Measurements from ENCODE around the gene SUSD6.

DNA sequence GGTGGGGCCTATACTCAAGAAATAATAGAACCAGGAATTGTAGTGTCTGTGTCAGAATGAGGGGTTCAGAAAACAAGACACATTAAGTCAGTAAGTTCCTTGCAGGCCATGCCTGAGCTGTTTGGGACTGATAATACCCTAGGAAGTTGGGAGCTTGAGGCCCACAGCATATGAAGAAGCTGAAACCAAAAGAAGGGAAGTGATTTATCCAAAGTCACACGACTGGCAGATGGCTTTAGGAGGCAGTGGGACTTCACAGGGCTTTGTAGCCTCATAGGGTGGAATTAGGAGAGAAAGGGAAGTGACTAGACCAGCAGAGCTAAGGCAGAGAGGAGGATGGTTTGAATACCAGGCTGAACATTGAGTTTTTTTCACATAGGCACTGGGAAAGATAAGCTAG lies 99.0 kb downstream of the SUSD6 start:
- TF ChIP-seq, protein P1, sequence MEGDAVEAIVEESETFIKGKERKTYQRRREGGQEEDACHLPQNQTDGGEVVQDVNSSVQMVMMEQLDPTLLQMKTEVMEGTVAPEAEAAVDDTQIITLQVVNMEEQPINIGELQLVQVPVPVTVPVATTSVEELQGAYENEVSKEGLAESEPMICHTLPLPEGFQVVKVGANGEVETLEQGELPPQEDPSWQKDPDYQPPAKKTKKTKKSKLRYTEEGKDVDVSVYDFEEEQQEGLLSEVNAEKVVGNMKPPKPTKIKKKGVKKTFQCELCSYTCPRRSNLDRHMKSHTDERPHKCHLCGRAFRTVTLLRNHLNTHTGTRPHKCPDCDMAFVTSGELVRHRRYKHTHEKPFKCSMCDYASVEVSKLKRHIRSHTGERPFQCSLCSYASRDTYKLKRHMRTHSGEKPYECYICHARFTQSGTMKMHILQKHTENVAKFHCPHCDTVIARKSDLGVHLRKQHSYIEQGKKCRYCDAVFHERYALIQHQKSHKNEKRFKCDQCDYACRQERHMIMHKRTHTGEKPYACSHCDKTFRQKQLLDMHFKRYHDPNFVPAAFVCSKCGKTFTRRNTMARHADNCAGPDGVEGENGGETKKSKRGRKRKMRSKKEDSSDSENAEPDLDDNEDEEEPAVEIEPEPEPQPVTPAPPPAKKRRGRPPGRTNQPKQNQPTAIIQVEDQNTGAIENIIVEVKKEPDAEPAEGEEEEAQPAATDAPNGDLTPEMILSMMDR (IDR thresholded peaks at IDR 0.05), result no peak
- TF ChIP-seq EZH2 (IDR thresholded peaks at IDR 0.05; ENCODE audit: borderline replicate concordance, insufficient read depth, low read depth, low read length, poor library complexity, severe bottlenecking), result no peak

Measured in B cell (primary cell).